GM12878 (cell line): ENCODE measurements around the gene CYTL1. TPM values are rescaled to one million over a fixed set of nuclear protein-coding genes. Genes with fewer than 3 reads are reported as not detected.

ENCODE experiments used
- ATAC-seq: fragments of 200-7000 bp; cut with Tn5 transposase; 3 replicates; pipeline ENCODE4 v1.9.1; 2020; ENCODE audit warnings: mild to moderate bottlenecking, moderate library complexity
- BruUV-seq: library from RNA; stranded (reverse); fragments of 400-500 nt; replicated peaks from 2 replicates; lab custom pipeline; 2021; lab: Mats Ljungman, UMichigan
- CTCF ChIA-PET: fragments of 300-600 bp; sonication (Branson Sonifier 250); formaldehyde crosslinking; extraction: SDS; loops from one replicate; lab custom pipeline; 2021; ENCODE audit warnings: inconsistent platforms; lab: Yijun Ruan, JAX
- POLR2A ChIA-PET: fragments of 350-600 bp; formaldehyde crosslinking; extraction: SDS; loops from one replicate; lab custom pipeline; 2021; ENCODE audit warnings: inconsistent platforms; lab: Charles Lee
- RAD21 ChIA-PET: fragments of 300-600 bp; sonication (Branson Sonifier 250); formaldehyde crosslinking; loops from one replicate; lab custom pipeline; 2023; ENCODE audit warnings: antibody characterized with exemption; ENCODE audit not compliant: unreplicated experiment; lab: Charles Lee
- SMC1A ChIA-PET: fragments of 300-600 bp; sonication (Branson Sonifier 250); formaldehyde crosslinking; loops from one replicate; lab custom pipeline; 2023; ENCODE audit not compliant: unreplicated experiment, uncharacterized antibody; lab: Charles Lee
- DNase-seq: peaks from one replicate; pipeline ENCODE4 v3.0.0-alpha.2; 2011; ENCODE audit warnings: low read depth, low spot score
- FAIRE-seq: peaks from 3 replicates; lab custom pipeline; 2011; peaks lifted over from hg19 to GRCh38; lab: Jason Lieb, UNC
- H2AFZ ChIP-seq: 2 replicates; pipeline ENCODE4 v1.6.0; 2011; ENCODE audit warnings: low read depth, low read length, control low read depth; ENCODE audit not compliant: control insufficient read depth
- H3K27ac ChIP-seq: 2 replicates; pipeline ENCODE4 v1.5.1; 2011; ENCODE audit warnings: control low read depth; ENCODE audit not compliant: control insufficient read depth, insufficient read depth
- H3K27me3 ChIP-seq, 2 experiments: replicated peaks in 1 of 2; 2 replicates each; pipeline versions ENCODE4 v1.6.0 to v1.6.1; 2011; ENCODE audit warnings: low read length in 1 of 2; ENCODE audit not compliant: control insufficient read depth in 2 of 2, insufficient read depth in 2 of 2
- H3K36me3 ChIP-seq, 2 experiments: 2 replicates each; pipeline ENCODE4 v1.5.1; 2011; ENCODE audit warnings: low read length in 1 of 2; ENCODE audit not compliant: control insufficient read depth in 2 of 2, insufficient read depth in 2 of 2
- H3K4me1 ChIP-seq: 2 replicates; pipeline ENCODE4 v1.6.1; 2011; ENCODE audit warnings: mild to moderate bottlenecking, low read length, moderate library complexity, mixed read lengths; ENCODE audit not compliant: control insufficient read depth, insufficient read depth
- H3K4me2 ChIP-seq: 2 replicates; pipeline ENCODE4 v1.6.0; 2011; ENCODE audit warnings: control low read depth; ENCODE audit not compliant: control insufficient read depth, insufficient read depth
- H3K4me3 ChIP-seq: fragments of 200-600 bp; sonication (generic); 2 replicates; pipeline ENCODE4 v1.5.1; 2016
- H3K79me2 ChIP-seq: 2 replicates; pipeline ENCODE4 v1.6.0; 2011; ENCODE audit warnings: low read length; ENCODE audit not compliant: control insufficient read depth, insufficient read depth
- H3K9ac ChIP-seq: 2 replicates; pipeline ENCODE4 v1.8.0; 2011; ENCODE audit warnings: low read length, control low read depth, mixed read lengths; ENCODE audit not compliant: control insufficient read depth, insufficient read depth
- H3K9me3 ChIP-seq: replicated peaks from 3 replicates; pipeline ENCODE4 v1.5.1; 2011; ENCODE audit warnings: mild to moderate bottlenecking, low read length; ENCODE audit not compliant: control insufficient read depth, insufficient read depth
- H4K20me1 ChIP-seq: 2 replicates; pipeline ENCODE4 v1.6.0; 2011; ENCODE audit not compliant: control insufficient read depth, insufficient read depth
- ASH2L ChIP-seq: fragments of 300-600, 200-600 bp; sonication (generic); IDR thresholded peaks from 2 replicates; pipeline ENCODE4 v1.6.1; 2017; ENCODE audit warnings: low read depth, mild to moderate bottlenecking, borderline replicate concordance
- BACH1 ChIP-seq: fragments of 450-650 bp; IDR thresholded peaks from 2 replicates; pipeline ENCODE4 v1.6.1; 2017; ENCODE audit warnings: mild to moderate bottlenecking, borderline replicate concordance
- CHD2 ChIP-seq: IDR thresholded peaks from 2 replicates; pipeline ENCODE4 v1.6.1; 2011; ENCODE audit warnings: low read depth, low read length, improper control_type of control experiment, borderline replicate concordance
- FOXM1 ChIP-seq: IDR thresholded peaks from 2 replicates; pipeline ENCODE4 v1.6.1; 2012; ENCODE audit warnings: low read depth, mild to moderate bottlenecking, inconsistent platforms, low read length, moderate library complexity
- HDAC2 ChIP-seq: fragments of 200-600 bp; sonication (generic); IDR thresholded peaks from 2 replicates; pipeline ENCODE4 v1.6.1; 2017
- MTA3 ChIP-seq: IDR thresholded peaks from 2 replicates; pipeline ENCODE4 v1.6.1; 2012; ENCODE audit warnings: low read length, inconsistent platforms, borderline replicate concordance
- POLR2AphosphoS2 ChIP-seq: IDR thresholded peaks from 2 replicates; pipeline ENCODE4 v1.6.1; 2011; ENCODE audit warnings: low read depth, mild to moderate bottlenecking, low read length, improper control_type of control experiment, moderate library complexity
- SP1 ChIP-seq: IDR thresholded peaks from one replicate; pipeline ENCODE4 v1.6.1; 2011; ENCODE audit warnings: low read depth, low read length
- SRF ChIP-seq, 2 experiments: IDR thresholded peaks; 2 replicates each; pipeline ENCODE4 v1.6.1; 2011; ENCODE audit warnings: low read depth in 2 of 2, low read length in 2 of 2, mild to moderate bottlenecking in 1 of 2, moderate library complexity in 1 of 2
- SUZ12 ChIP-seq: fragments of 200-600 bp; sonication (generic); IDR thresholded peaks from one replicate; pipeline ENCODE4 v1.6.1; 2018; ENCODE audit warnings: antibody characterized with exemption, mild to moderate bottlenecking; ENCODE audit not compliant: unreplicated experiment
- WRNIP1 ChIP-seq: IDR thresholded peaks from 2 replicates; pipeline ENCODE4 v1.6.1; 2011; ENCODE audit warnings: low read depth, low read length, improper control_type of control experiment, borderline replicate concordance
- YBX1 ChIP-seq: fragments of 450-650 bp; IDR thresholded peaks from 2 replicates; pipeline ENCODE4 v1.6.1; 2016; ENCODE audit warnings: antibody characterized with exemption
- ZNF384 ChIP-seq: IDR thresholded peaks from 2 replicates; pipeline ENCODE4 v1.6.1; 2012; ENCODE audit warnings: low read depth, mild to moderate bottlenecking, low read length, improper control_type of control experiment, borderline replicate concordance
- WGBS: methylation state at CpG from one replicate; pipeline ENCODE4 v1.1.6; 2016; ENCODE audit warnings: low lambda C conversion rate; ENCODE audit not compliant: insufficient replicate concordance, insufficient coverage; ENCODE audit errors: missing lambda C conversion rate; 5-methylcytosine and 5-hydroxymethylcytosine counted together
- in situ Hi-C: fragments of 300-500 bp; cut with MboI; formaldehyde crosslinking; loops from 9 replicates; pipeline ENCODE4 v1.14.3; 2018; ENCODE audit warnings: mixed read lengths
- intact Hi-C: fragments of 100-400 bp; cut with micrococcal nuclease; formaldehyde crosslinking; loops from one replicate; pipeline ENCODE4 v1.14.2; 2022; ENCODE audit not compliant: unreplicated experiment
- polyA plus RNA-seq, 11 experiments: library from polyadenylated mRNA; depleted of rRNA in 4 of 11; unstranded in 6 of 11; stranded (reverse) in 5 of 11; fragments of >200 nt; fragmentation: Nextera tagmentation in 4 of 11; fragmentation: Illumina TruSeq in 1 of 11; extraction: Ambion mirVana in 4 of 11; extraction: Trizol in 1 of 11; gene quantifications; 1 replicate in 1 of 11; 2 replicates in 10 of 11; pipeline versions ENCODE4 v1.2.1 to v1.2.3, GENCODE V29; 2011 to 2016; ENCODE audit warnings: inconsistent platforms in 2 of 11, missing spikeins in 2 of 11, low read depth in 1 of 11
- total RNA-seq, 4 experiments: library from RNA; depleted of rRNA in 3 of 4; stranded (reverse); fragments of >200 nt in 3 of 4; fragmentation: Illumina TruSeq in 1 of 4; extraction: Trizol in 1 of 4; gene quantifications; 2 replicates each; pipeline versions ENCODE4 v1.2.1 to v1.2.3, GENCODE V29; 2013 to 2021
- TF ChIP-seq, protein P1 (sequence below): IDR thresholded peaks from 2 replicates; pipeline ENCODE4 v1.6.1; 2012; ENCODE audit warnings: low read length, inconsistent platforms
- TF ChIP-seq, protein P2 (sequence below): fragments of 450-650 bp; IDR thresholded peaks from 2 replicates; pipeline ENCODE4 v1.6.1; 2016; ENCODE audit warnings: mild to moderate bottlenecking
- TF ChIP-seq, protein P3 (sequence below): fragments of 450-650 bp; IDR thresholded peaks from 2 replicates; pipeline ENCODE4 v1.6.1; 2017; ENCODE audit warnings: low read depth, mild to moderate bottlenecking, moderate library complexity
- TF ChIP-seq, protein P4 (sequence below): IDR thresholded peaks from 2 replicates; pipeline ENCODE4 v1.6.1; 2012; ENCODE audit warnings: low read depth, low read length, improper control_type of control experiment

The CYTL1 gene
- total and polyA plus RNA-seq, 10 of the 15 experiments (the other 5 are each of a cell fraction or from before 2014, with no cell fraction given), result not detected

DNA sequence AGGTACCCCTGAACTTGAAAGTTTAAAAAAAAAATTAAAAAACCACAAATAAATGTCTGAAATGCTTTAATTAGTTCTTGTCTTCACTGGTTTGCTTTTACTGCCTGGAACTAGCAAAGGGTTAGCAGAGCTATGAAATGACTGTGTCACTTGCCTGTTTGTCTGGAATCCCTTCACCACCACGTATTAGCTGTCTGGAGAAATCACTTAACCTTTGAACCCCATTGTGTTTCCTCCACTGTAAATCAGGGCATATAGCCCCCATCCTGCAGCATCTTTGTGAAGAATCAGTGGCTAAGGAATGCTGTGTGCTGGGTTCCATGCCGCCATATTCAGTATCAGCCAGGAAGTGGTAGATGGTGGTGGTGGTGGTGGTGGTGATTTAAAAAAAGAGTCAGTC lies 6.3 kb downstream of the CYTL1 start:
- no peaks in the 10 kb centered on the region; a peak in 1 of 4 replicates for H3K27me3 ChIP-seq
- H3K4me3 ChIP-seq, result no peak overlapping the region
- no peaks in the 10 kb centered on the region for H4K20me1 ChIP-seq
- ATAC-seq (no peak), DNase-seq (no peak), FAIRE-seq (no peak)
- no peak overlapping the region for H2AFZ ChIP-seq
- H3K9me3 ChIP-seq, result no peaks in the 10 kb centered on the region
- H3K4me2 ChIP-seq, result no peak overlapping the region
- no peak overlapping the region for H3K27ac ChIP-seq
- intact Hi-C loops, result no loop called here
- ChIA-PET POLR2A (no interaction called here), CTCF (no interaction called here), RAD21 (no interaction called here), SMC1A (no interaction called here)
- no TSS peak for BruUV-seq
- no peaks in the 10 kb centered on the region for H3K79me2 ChIP-seq
- 16% methylated on average over 2 of the region's 2 CpGs for WGBS
- TF ChIP-seq FOXM1, result no peak
- TF ChIP-seq, protein P1, sequence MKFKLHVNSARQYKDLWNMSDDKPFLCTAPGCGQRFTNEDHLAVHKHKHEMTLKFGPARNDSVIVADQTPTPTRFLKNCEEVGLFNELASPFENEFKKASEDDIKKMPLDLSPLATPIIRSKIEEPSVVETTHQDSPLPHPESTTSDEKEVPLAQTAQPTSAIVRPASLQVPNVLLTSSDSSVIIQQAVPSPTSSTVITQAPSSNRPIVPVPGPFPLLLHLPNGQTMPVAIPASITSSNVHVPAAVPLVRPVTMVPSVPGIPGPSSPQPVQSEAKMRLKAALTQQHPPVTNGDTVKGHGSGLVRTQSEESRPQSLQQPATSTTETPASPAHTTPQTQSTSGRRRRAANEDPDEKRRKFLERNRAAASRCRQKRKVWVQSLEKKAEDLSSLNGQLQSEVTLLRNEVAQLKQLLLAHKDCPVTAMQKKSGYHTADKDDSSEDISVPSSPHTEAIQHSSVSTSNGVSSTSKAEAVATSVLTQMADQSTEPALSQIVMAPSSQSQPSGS, result no peak
- TF ChIP-seq MTA3, result no peak
- TF ChIP-seq ASH2L, result no peak
- TF ChIP-seq CHD2, result no peak
- TF ChIP-seq, protein P2, sequence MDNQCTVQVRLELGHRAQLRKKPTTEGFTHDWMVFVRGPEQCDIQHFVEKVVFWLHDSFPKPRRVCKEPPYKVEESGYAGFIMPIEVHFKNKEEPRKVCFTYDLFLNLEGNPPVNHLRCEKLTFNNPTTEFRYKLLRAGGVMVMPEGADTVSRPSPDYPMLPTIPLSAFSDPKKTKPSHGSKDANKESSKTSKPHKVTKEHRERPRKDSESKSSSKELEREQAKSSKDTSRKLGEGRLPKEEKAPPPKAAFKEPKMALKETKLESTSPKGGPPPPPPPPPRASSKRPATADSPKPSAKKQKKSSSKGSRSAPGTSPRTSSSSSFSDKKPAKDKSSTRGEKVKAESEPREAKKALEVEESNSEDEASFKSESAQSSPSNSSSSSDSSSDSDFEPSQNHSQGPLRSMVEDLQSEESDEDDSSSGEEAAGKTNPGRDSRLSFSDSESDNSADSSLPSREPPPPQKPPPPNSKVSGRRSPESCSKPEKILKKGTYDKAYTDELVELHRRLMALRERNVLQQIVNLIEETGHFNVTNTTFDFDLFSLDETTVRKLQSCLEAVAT, result no peak
- TF ChIP-seq WRNIP1, result no peak
- TF ChIP-seq SRF (IDR thresholded peaks at IDR 0.05; ENCODE audit: low read depth in 2 of 2, low read length in 2 of 2), result no peak
- no peak for TF ChIP-seq YBX1
- TF ChIP-seq, protein P3, sequence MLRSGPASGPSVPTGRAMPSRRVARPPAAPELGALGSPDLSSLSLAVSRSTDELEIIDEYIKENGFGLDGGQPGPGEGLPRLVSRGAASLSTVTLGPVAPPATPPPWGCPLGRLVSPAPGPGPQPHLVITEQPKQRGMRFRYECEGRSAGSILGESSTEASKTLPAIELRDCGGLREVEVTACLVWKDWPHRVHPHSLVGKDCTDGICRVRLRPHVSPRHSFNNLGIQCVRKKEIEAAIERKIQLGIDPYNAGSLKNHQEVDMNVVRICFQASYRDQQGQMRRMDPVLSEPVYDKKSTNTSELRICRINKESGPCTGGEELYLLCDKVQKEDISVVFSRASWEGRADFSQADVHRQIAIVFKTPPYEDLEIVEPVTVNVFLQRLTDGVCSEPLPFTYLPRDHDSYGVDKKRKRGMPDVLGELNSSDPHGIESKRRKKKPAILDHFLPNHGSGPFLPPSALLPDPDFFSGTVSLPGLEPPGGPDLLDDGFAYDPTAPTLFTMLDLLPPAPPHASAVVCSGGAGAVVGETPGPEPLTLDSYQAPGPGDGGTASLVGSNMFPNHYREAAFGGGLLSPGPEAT, result no peak
- TF ChIP-seq ZNF384, result no peak
- no peak for TF ChIP-seq HDAC2
- TF ChIP-seq POLR2AphosphoS2, result no peak
- TF ChIP-seq BACH1, result no peak
- TF ChIP-seq SP1, result no peak
- TF ChIP-seq SUZ12, result no peak
- TF ChIP-seq, protein P4, sequence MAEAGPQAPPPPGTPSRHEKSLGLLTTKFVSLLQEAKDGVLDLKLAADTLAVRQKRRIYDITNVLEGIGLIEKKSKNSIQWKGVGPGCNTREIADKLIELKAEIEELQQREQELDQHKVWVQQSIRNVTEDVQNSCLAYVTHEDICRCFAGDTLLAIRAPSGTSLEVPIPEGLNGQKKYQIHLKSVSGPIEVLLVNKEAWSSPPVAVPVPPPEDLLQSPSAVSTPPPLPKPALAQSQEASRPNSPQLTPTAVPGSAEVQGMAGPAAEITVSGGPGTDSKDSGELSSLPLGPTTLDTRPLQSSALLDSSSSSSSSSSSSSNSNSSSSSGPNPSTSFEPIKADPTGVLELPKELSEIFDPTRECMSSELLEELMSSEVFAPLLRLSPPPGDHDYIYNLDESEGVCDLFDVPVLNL, result no peak
- H3K9ac ChIP-seq, result no peak overlapping the region
- H3K36me3 ChIP-seq, result no peaks in the 10 kb centered on the region
- H3K4me1 ChIP-seq, result no peaks in the 10 kb centered on the region
- in situ Hi-C loops, result no loop called here
